Coronary artery (tissue), 2 donors: ENCODE measurements around the gene WDR20.

Experiments used
- DNase-seq: peaks from one replicate; pipeline ENCODE4 v3.0.0-alpha.2; 2017; ENCODE audit warnings: low spot score
- H3K27ac ChIP-seq, 2 donors: fragments of 200-600 bp; sonication (generic); one replicate each; pipeline ENCODE4 v1.5.1; 2016 to 2019
- H3K4me3 ChIP-seq: fragments of 200-600 bp; sonication (generic); 2 replicates; pipeline ENCODE4 v1.5.1; 2016; ENCODE audit warnings: mild to moderate bottlenecking, moderate library complexity
- TF ChIP-seq, protein P1 (sequence below): fragments of 200-600 bp; sonication (generic); IDR thresholded peaks from one replicate; pipeline ENCODE4 v1.5.1; 2019; ENCODE audit warnings: antibody characterized with exemption

Gene WDR20

DNA sequence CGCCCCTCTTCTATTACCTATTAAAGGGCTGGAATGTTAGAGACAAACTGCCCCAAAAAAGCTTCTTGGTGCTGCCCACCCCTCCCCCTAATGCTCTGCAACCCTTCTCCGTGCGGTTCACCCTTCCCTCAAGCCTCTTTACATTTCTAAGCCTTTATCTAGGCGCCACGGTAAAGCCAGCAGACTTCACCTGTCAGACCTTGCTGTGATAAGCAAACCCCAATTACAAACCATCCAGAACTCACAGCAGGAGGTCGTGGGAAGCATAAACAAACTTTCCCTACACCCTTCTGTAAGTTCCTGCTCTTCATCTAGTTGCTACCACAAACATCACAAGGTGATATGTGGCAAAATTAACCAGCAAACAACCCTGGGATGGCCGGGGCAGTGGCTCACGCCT, 108.4 kb downstream of the WDR20 start:
- Histone ChIP-seq H3K4me3 (no peak overlapping the region), H3K27ac (no peak overlapping the region)
- no peak for DNase-seq
- TF ChIP-seq, protein P1, sequence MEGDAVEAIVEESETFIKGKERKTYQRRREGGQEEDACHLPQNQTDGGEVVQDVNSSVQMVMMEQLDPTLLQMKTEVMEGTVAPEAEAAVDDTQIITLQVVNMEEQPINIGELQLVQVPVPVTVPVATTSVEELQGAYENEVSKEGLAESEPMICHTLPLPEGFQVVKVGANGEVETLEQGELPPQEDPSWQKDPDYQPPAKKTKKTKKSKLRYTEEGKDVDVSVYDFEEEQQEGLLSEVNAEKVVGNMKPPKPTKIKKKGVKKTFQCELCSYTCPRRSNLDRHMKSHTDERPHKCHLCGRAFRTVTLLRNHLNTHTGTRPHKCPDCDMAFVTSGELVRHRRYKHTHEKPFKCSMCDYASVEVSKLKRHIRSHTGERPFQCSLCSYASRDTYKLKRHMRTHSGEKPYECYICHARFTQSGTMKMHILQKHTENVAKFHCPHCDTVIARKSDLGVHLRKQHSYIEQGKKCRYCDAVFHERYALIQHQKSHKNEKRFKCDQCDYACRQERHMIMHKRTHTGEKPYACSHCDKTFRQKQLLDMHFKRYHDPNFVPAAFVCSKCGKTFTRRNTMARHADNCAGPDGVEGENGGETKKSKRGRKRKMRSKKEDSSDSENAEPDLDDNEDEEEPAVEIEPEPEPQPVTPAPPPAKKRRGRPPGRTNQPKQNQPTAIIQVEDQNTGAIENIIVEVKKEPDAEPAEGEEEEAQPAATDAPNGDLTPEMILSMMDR: no peak

DNA sequence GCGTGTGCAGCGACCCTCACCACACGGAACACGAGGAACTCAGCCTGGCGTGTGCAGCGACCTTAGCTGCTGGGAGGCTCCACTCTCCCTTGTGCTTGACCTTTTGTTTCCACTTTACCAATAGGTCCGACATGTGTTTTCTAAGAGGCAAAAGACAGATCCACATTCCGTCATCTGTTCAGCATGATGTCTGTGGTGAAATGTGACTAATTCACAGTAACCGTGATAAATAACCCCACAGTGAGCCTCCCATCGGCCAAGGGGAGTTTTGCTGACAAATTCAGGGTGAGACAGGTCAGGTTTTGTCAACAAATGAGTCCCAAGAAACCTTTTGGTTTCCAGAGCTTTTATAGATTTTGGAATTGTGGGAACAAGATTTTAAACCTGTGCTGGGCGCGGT, 109.3 kb downstream of the WDR20 start:
- TF ChIP-seq, protein P1: no peak
- no peak overlapping the region for H3K4me3 ChIP-seq
- no peak for DNase-seq
- no peak overlapping the region for H3K27ac ChIP-seq

DNA sequence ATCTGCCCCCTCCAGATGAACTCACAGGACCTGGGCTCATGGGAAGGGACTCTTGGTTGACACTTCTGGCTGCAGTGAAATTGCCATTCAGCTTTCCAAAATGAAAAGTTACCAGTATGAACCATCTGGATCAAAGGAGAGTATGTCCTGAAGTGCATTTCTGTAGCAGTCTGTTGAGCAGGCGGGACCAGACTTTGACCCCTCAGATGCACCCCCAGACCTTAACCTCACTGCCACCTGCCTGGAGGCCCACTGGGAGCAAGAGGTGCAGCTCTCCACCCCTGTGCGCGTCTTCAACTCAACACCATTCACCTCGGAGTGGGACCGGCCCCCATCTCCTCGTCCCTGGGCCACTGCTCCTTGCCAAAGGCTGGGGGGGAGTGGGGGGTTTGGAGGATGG, 110.3 kb downstream of the WDR20 start:
- no peak for DNase-seq
- Histone ChIP-seq H3K27ac (no peak overlapping the region), H3K4me3 (no peak overlapping the region)
- TF ChIP-seq, protein P1: no peak

DNA sequence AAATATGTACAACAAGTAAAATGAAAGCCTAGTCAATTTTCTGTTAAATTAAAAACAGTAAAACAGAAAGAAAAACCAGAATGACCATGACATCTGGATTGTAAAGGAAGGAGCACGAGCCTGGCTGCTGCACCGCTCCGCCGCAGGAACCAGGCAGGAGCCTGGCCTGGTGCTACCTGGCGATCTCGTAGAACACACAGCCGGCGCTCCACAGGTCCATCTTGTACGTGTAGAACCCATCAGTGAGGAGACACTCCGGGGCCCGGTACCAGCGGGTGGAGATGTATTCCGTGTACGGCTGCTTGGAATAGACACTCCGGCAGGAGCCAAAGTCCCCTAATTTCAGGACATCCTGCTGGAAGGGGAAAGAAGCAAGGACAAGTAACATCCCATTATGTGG, 110.9 kb downstream of the WDR20 start:
- Histone ChIP-seq H3K4me3 (no peak overlapping the region), H3K27ac (no peak overlapping the region)
- DNase-seq: no peak
- TF ChIP-seq, protein P1: no peak

DNA sequence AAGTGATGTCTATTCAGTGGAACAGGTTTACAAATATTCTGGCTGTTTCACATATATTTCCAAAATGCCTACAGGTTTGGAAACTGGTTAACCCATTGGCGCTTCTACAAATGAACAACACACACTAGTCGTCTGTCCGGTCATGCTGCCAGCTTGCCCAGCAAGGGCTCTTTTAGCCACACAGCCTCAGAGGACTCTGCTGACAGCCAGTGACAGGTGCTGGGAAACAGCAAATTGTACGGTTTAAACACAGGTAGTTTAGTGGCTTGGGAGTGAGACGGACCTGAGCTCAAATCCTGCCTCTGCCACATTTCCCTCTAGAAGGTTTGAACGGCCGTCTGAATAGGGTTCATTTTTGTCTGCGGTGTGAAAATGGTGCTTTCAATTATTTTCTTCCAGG, 111.5 kb downstream of the WDR20 start:
- TF ChIP-seq, protein P1: no peak
- H3K4me3 ChIP-seq: no peak overlapping the region
- no peak overlapping the region for H3K27ac ChIP-seq
- no peak for DNase-seq

DNA sequence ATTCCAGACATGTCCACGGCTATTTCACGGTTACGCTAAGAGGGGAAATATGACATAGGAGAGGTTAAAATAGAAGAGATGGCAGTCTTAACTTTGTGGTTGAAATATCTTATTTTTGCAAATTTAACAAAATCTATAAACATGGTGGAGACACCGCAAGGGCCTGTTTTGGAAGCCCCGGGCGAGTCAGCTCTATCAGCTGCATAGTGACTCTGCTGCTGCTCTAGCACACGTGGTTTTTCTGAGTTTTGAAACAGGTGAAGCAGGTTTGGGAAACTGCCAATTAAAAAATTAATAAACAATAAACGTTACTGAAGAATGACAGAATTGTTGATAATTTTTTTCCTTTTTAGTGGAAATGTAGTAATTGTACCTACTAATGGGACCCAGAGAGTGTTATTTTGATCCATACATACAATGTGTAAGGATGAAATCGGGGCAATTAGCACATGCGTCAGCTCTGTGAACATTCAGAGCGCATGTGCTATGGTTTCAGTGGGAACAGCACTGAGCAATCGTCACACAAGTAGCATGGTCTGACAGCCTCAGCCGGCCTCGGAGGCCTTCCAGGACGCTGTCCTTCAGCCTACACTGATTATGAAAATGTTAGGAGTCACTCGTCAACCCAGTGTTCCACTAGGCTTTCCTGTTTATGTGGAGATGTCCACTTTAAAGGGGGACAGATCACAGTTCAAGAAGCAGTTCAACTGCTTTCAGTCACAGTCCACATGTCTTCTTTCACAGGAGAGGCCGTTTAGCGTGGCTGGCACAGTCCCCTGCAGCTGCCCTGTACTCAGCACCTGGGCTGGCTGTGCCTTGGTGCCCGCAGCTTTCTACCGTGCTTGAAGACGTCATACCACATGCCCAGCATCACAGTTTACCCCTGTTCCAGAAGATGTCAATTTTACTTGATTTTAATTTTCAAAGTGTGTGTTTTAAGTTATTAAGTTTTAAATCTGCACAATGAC, 113.4 kb downstream of the WDR20 start:
- TF ChIP-seq, protein P1: no peak
- no peak for DNase-seq
- Histone ChIP-seq H3K27ac (no peak overlapping the region), H3K4me3 (no peak overlapping the region)
